GM11168 (cell line): ENCODE data around the gene ATP7B.
"Not testable (repeated sequence)": the region's sequence is repeated elsewhere in the genome, so short reads cannot be mapped to it uniquely, and the experiment has no call there.

Source experiments
- in situ Hi-C: fragments of 300-500 bp; cut with MboI; formaldehyde crosslinking; loops from one replicate; pipeline ENCODE4 v1.12.0; 2022; ENCODE audit warnings: low sequenced_read_pairs; ENCODE audit not compliant: unreplicated experiment

Gene ATP7B

DNA sequence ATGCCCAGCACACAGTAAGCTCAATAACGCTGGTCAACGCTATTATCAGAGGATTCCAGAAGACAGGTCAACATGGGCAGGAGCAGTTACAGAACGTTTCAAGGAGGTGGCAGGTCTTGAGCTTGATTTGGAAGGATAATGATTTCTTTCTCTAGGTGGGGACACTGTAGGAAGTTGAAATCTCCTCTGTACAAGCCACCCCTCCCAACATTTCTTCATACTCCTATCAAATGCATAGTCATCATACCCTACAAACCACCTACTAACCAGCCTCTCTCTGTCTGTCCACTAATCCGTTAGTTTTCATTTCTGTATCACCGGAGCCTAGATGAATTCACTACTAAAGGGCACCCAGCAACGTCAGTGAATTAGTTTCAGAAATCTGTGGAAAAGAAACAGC, 1.3 kb downstream of the ATP7B start:
- in situ Hi-C loops: loop anchor here (5.0 kb wide), 1 partner anchor 117 kb away; the partner anchor contains the start of gene NEK5

DNA sequence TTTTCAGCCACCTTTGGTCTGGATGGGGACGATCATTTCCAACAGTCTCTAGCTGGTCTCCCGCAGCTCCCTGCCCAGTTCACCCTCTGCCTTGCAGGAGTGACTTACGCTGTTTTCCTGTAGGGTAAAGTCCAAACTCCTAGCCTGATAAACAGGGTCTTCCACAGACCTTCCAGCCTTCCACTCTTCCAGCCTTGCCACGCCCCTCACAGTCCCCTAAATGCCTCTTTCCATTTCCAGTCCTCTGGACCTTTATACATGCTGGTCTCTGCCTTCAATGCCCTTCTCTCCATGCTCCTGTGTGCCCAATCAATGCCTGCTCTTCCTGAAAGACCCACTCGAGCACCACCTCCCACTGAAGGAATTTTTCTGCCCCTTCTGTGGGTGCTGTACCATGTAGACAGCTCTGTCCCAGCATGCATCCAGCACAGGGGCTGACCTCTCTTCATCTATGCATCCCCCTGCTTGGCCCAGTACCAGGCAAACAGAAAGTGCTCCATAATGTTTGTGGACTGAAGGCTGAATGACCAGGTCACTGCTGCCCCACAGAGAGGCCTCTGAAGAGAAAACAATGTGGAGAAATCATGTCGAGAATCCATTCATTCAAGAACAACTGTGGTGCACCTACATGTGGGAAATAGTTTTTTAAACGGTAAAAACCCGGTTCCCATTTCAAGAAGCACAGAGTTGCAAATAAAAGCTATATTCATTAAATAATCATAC, 4.6 kb downstream of the ATP7B start:
- in situ Hi-C loops: loop anchor here (5.0 kb wide), 1 partner anchor 121 kb away; the partner anchor contains the start of gene NEK5

DNA sequence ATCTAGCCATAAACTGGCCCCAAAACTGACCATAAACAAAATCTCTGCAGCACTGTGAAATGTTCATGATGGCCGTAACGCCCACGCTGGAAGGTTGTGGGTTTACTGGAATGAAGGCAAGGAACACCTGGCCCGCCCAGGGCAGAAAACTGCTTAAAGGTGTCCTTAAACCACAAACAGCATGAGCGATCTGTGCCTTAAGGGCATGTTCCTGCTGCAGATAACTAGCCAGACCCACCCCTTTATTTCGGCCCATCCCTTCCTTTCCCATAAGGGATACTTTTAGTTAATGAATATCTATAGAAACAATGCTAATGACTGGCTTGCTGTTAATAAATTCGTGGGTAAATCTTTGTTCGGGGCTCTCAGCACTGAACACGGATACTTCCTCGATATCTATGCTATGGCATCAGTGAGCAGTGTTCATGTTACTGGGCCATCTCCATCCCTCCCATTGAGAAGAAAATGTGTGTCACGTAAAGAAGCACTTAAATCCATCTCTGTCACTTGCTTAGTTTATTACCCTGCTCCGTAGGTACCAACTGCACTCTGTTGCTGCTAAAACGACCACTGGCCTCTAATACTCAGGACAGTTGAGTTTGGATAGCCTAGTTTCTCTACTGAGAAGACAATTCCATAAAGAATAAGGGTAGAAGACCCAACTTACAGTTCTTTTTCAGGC, 5.3 kb downstream of the ATP7B start:
- in situ Hi-C loops: loop anchor here (5.0 kb wide), 1 partner anchor 121 kb away; the partner anchor contains the start of gene NEK5

DNA sequence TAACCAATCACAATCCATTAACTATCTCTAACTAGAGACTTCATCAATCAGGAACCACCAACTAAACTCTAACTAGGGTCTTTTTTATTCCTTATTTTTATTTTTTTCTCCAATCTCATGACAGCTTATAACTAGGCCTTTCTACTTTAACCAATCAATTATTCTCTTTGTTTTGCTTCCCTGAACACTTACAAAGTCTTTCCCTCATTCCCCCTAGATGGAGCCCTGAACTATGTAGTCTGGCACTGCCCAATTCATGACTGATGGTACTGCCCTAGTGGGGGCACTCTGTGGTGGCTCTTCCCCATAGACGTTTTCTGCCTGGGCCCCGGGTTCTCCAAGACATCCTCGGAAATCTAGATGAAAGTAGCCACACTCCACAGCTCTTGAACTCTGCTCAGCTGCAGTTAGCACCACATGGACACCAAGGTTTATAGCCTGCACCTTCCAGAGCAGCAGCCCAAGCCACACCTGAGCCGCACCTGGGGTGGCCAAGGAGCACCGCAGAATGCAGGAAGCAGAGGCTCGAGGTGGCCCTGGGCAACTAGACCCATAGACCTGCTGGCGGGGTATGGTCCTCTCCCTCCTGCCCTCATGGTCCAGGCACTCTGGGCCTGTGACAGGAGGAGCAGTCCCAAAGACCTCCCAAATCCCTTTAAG, 6.6 kb downstream of the ATP7B start:
- in situ Hi-C loops: loop anchor here (5.0 kb wide), 1 partner anchor 123 kb away; the partner anchor contains the start of gene NEK5

DNA sequence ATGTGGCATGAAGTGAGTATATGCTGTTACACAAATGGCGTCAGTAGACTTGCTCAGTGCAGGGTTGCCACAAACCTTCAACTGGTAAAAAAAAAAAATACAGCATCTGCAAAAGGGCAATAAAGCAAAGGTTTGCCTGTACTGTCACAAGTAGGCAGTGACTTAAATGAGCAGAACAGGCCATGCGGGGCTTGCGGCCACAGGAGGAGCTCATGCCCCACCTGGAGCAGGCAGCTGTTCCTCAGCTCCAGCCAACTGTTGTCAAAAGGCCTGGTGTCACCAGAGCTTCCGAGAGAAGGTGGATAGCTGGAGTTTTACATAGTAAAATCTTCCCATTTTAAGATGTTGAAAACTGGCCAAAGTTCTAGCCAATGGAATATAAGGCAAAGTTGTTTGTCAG, 7.7 kb downstream of the ATP7B start:
- in situ Hi-C loops: no loop called here

DNA sequence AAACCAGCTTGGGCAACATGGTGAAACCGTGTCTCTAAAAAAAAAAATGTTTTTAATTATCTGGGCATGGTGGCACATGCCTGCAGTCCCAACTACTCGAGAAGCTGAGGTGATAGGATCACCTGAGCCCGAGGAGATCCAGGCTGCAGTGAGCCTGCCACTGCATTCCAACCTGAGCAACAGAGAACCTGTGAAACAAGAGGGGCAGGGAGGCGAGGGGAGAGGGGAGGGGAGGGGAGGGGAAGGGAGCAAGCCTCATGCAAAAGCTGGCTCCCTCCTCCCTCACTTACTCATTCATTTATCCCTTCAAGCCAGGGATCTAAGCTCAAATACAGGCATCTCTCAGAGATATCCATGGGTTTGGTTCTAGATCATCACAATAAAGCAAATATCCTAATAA, 8.9 kb downstream of the ATP7B start:
- in situ Hi-C loops: no loop called here

DNA sequence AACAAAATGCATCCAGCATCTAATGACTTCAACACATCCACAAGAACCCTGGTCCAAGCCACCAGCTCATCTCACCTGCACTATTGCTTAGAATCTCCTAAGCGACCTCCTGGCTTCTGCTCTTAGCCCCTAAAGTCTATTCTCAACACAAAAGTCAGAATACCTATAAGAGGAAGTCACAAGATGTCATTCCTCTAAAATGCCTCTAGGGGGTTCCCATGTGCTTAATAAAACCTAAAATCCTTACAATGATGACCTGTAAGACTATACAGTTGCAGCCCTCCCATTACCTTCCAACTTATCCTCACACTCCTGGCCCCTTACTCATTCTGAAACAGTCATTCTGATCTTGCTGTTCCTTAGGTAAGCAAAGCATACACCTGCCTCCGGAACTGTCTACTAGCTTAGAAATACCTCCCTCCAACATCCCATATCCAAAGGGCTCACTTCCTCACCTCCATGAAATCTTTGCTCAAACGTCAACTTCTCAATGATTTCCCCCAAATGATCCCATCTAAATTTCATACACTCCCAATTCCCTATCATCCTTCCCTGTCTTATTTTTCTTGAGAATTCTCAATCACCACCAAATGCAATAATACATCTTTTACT, 10.0 kb downstream of the ATP7B start:
- in situ Hi-C loops: no loop called here

DNA sequence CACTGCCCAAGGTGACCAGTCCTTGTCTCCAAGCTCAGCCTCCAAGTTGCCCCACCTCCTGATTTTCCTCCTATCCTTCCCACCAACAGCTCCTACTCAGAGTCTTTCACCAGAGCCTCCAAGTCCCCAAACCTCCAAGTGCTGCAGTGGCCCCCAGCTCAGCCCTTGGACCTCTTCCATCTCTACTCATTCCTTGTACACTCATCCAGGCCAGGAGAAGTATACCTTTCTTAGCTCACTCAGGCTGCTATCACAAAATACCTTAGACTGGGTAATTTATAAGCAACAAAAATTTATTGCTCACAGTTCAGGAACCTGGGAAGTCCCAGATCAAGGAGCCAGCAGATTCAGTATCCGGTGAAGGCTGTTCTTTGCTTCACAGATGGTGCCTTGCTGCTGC, 11.3 kb downstream of the ATP7B start:
- in situ Hi-C loops: no loop called here

DNA sequence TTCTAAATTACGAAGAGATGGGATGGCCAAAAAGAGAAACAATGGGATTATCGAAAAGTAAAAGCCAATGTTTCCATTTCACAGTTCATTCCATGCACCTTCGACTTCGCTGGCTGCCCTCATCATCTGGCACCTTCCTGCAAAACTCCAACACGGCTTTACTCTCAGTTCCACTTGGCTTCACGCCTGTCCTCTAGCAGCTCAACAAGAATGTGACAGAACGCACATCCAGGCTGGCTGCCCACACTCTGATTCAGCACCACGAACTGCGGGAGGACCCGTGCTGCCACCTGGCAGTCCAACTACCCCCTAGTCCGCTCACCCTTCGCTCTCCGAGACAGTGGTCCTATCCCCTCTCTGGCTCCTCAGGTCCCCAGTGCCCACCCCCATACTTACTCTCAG, 11.7 kb downstream of the ATP7B start:
- in situ Hi-C loops: no loop called here

DNA sequence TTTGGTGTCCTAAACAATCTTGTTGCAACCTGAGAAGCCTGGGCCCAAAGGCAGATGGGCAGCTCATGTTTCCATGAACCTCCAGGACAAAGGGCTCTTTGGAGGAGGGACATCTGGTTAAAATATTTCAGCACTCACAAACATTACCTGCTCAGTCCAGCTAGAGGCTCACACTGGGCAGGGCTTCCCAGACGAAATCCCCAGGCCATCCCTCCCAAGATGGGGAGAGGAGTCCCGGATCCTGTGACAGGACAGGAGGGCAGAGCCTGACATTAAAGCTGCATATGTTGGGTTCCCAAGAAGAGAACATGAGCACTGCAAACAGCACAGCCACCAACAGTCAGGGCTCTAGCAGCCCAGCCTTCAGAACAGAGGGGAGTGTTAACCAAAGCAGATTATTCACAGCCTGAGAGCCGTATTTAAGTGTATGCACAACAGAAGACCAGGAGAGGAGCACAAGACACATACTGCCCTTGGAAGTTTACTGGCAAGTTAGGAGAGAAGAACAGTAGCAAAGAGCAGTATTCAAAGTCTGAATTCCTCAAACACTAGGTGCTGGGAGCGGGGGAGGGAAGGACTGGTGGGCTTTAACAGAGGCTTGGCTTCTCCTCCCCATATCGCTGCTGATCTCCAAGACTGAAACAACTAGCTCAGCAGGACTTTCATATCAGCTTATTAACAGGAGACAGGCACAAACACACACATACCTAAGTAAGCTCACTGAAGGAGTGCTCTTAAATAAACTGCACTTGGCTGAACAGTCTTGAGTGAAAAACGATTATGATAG, 12.3 kb downstream of the ATP7B start:
- in situ Hi-C loops: no loop called here

DNA sequence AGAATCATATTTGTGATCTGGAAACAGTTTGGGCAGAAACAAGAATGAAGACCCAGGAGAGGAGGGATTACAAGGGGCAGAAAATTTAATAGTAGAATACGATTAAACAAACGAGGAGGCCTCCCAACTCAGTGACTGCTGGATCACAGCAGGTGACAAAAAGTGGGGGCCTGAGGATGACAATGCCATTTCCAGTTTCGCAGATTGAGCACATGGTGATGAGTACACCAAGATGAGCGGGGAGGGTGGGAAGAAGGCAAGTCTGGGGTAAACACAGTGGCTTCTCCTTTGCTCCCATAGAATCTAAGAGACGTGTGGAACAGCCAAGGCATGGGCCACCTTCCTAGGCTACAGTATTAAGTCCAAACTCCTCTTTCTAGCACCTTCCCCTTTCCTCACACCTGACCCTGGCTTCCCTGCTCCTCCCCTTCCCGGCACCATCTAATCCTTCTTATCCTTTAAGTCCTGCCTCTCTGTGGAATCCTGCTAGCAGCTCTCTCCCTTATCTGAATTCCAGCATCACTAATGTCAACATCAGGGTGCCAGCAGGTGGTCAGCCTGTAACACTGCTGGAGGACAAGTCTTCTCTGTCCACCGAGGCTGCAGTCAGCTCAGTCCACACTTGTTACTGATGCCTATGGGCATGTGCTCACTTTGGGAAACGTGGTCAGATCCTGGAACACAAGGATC, 13.5 kb downstream of the ATP7B start:
- in situ Hi-C loops: no loop called here

DNA sequence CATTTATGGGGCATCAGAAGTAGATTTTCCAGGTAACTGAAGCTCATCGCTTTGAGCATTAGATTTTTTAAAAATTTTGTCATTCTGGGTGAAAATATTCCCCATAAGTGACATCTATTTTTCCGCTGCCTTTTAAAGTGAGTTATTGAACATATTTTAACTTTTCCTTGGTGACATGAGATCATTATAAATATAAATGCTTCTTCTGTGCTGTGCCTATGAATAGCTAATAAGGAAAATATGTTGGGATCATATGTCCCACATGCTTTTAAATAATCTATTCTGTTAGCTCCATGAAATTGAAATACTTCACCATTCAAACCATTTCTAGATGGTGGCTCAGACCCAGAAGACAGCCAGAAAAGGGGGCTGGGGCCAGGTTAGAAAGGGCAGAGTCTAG, 14.1 kb downstream of the ATP7B start:
- in situ Hi-C loops: no loop called here

DNA sequence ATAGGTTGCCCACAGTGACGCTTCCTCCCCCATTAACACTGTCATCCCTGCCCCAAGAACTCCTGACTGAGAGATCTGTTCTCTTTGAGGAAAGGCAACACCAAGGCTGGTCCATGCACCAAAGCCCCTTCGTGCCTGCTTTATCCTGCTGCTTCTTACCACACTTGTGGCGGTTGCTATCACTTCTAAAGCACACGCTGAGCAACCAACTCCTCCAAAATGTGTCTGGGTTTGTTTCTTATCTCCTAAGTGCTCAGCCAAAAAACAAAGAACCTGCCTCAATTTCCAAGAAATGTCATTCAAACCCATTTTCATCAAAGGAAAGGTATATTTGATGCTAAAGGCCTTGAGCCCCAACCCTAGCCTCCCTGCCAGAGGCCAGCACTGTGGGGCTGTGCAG, 14.6 kb downstream of the ATP7B start:
- in situ Hi-C loops: no loop called here

DNA sequence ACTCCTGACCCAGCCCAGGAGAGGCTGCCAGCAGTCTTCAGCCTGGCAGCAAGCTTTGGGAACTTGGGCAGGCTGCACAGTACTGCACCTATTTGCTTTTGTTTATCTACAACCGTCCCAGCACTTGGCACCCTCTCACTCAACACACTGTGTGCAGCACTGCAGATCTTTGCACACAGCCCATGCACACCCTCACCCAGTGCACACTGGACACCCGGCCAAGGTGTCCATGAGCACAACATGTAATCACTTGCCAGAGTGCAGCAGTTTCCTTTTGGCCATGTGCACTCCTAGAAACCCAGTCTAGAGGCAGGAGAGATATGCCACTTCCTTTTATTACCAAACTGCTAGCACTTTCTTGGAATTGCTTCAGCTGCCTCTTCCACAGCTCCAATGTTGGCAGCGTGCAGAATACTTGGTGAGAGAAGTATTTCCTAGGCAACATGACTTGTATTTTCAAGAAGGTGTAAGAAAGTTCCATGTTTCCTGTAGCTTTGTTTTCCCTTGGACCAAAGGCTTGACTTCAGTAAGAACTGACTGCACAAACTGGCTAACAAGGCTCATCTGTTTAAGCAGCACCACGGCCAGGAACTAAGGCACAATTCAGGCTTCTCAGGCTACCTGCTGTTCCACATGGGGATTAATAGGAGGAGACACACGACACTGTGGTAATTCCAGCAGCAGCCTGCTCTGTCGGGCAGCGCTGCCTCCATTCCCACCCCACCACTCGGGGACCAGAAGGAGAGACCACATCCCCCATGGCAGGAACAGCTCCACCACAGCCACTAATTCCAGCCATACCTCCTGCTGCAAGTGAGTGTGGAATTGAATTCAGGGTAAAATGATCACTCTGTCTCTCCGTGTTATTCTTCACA, 15.3 kb downstream of the ATP7B start:
- in situ Hi-C loops: no loop called here

DNA sequence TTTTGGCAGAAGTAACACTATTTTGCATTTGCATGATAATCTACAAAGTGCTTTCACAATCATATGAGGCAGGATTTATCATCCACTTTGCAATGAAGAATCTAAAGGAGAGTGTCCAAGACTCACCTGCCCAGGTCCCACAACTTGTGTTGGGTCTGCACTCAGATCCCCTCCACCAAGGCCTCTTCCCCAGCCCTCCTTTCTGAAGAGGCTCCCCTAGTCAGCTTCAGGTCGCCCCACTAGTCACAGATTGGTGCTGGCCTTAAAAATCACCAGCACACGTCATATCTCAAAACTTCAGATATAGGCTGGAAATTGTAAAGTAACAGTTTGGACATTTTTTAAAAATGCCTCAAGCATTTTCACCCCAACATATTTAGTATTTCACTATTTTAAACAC, 17.5 kb downstream of the ATP7B start:
- in situ Hi-C loops: no loop called here

DNA sequence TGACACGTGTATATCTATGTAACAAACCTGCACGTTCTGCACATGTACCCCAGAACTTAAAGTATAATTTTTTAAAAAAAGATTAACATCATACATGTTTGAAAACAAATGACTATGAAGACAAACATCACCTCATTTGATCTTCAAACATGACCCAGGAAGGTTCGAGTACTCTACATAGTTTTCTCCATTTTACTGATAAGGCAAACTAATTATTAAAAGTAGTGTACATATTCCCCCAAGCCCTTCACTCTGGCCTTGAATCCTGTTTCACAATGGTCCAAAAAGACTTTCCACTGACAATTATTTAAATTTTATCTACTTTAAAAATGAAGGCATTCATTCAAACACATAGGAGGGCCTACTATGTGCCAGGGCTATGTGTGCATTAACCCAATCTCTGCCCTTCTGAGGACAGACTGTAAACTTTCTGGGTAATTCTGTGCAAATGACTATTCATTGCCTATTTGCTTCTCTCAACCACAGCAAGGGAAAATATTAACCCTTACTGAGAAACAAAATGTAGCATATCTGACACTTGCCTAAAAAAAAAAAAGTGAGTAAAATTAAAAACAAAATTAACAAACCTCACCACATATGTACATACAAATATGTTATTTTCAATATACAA, 22.1 kb downstream of the ATP7B start:
- in situ Hi-C loops: no loop called here

DNA sequence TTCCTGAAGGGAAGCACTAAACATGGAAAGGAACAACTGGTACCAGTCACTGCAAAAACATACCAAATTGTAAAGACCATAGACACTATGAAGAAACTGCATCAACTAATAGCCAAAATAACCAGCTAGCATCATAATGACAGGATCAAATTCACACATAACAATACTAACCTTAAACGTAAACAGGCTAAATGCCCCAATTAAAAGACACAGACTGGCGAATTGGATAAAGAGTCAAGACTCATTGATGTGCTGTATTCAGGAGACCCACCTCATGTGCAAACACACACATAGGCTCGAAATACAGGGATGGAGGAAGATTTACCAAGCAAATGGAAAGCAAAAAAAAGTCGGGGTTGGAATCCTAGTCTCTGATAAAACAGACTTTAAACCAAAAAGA, 26.3 kb downstream of the ATP7B start:
- in situ Hi-C loops: not testable (repeated sequence)

DNA sequence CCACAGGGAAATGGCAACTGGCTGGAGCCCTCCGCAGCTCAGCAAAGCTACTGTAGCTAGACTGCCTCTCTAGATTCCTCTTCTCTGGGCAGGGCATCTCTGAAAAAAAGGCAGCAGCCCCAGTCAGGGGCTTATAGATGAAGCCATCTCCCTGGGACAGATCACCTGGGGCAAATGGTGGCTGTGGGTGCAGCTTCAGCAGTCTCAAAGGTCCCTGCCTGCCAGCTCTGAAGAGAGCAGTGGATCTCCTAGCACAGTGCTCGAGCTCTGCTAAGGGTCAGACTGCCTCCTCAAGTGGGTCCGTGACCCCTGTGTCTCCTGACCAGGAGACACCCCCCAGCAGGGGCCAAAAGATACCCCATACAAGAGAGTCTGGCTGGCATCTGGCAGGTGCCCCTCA, 28.0 kb downstream of the ATP7B start:
- in situ Hi-C loops: not testable (repeated sequence)
